MCF 10A (cell line): ENCODE results near the gene CDC42SE2. TPM values are rescaled to one million over a fixed set of nuclear protein-coding genes. Genes with fewer than 3 reads are reported as not detected.

ENCODE experiments used
- BruUV-seq: library from RNA; stranded (reverse); fragments of 400-500 nt; replicated peaks from 2 replicates; lab custom pipeline; 2021; lab: Mats Ljungman, UMichigan
- CTCF ChIA-PET: fragments of 300-600 bp; sonication (Branson Sonifier 250); formaldehyde crosslinking; extraction: SDS; loops from one replicate; lab custom pipeline; 2021; ENCODE audit warnings: antibody characterized with exemption, inconsistent platforms; lab: Yijun Ruan, JAX
- POLR2A ChIA-PET: fragments of 300-600, 350-650 bp; sonication (Branson Sonifier 250); formaldehyde crosslinking; extraction: SDS; loops from one replicate; lab custom pipeline; 2020; ENCODE audit warnings: antibody characterized with exemption, inconsistent platforms; lab: Yijun Ruan, JAX
- DNase-seq: peaks from one replicate; pipeline ENCODE4 v3.0.0-alpha.2; 2018; ENCODE audit not compliant: unreplicated experiment
- H3K27ac Mint-ChIP-seq: one replicate; pipeline ENCODE4 v1.8.0; 2022; ENCODE audit warnings: mild to moderate bottlenecking, low read depth, mixed read lengths; ENCODE audit not compliant: unreplicated experiment
- H3K27me3 Mint-ChIP-seq: one replicate; pipeline ENCODE4 v1.8.0; 2022; ENCODE audit warnings: mixed read lengths; ENCODE audit not compliant: insufficient read depth, unreplicated experiment
- H3K36me3 Mint-ChIP-seq: one replicate; pipeline ENCODE4 v1.8.0; 2022; ENCODE audit warnings: mild to moderate bottlenecking, moderate library complexity, mixed read lengths; ENCODE audit not compliant: insufficient read depth, unreplicated experiment
- H3K4me1 Mint-ChIP-seq: one replicate; pipeline ENCODE4 v1.8.0; 2022; ENCODE audit warnings: mixed read lengths; ENCODE audit not compliant: insufficient read depth, unreplicated experiment
- H3K4me3 Mint-ChIP-seq: one replicate; pipeline ENCODE4 v1.8.0; 2022; ENCODE audit warnings: mild to moderate bottlenecking, moderate library complexity, mixed read lengths; ENCODE audit not compliant: unreplicated experiment
- H3K9me3 Mint-ChIP-seq: one replicate; pipeline ENCODE4 v1.8.0; 2022; ENCODE audit warnings: mixed read lengths; ENCODE audit not compliant: unreplicated experiment
- CTCF ChIP-seq: fragments of 200-600 bp; IDR thresholded peaks from one replicate; pipeline ENCODE4 v1.8.0; 2022; ENCODE audit warnings: antibody characterized with exemption, mild to moderate bottlenecking; ENCODE audit not compliant: unreplicated experiment
- intact Hi-C: fragments of 100-400 bp; cut with micrococcal nuclease; formaldehyde crosslinking; loops from 2 replicates; pipeline ENCODE4 v1.14.1; 2022
- total RNA-seq: library from RNA; stranded (reverse); gene quantifications from 2 replicates; pipeline ENCODE4 v1.2.3, GENCODE V29; 2022

CDC42SE2 gene
- total RNA-seq, 1 experiment from 2014 or later, result 71.0 TPM

GRCh38 chr5:131363811-131364506 is 100.1 kb downstream of the CDC42SE2 start:
- CTCF ChIA-PET, result interaction anchor here (1.0 to 1.5 kb wide), 2 partner anchors 18 to 37 kb away, joined by 3 to 4 read pairs; no protein-coding TSS in a partner anchor
- POLR2A ChIA-PET, result interaction anchor here (0.6 to 0.7 kb wide), 2 partner anchors 12 to 240 kb away, joined by 3 read pairs; no protein-coding TSS in a partner anchor
- intact Hi-C loops, result no loop called here

GRCh38 chr5:131364507-131365050 is 100.7 kb downstream of the CDC42SE2 start:
- CTCF ChIA-PET, result interaction anchor here (0.7 to 1.5 kb wide), 2 partner anchors 14 to 17 kb away, joined by 3 to 4 read pairs; no protein-coding TSS in a partner anchor
- H3K36me3 Mint-ChIP-seq, result peaks cover 51% of the 10 kb centered on the region

More at GRCh38 chr5:131363811-131364506, 100.1 kb downstream of the CDC42SE2 start:
- Mint-ChIP-seq H3K4me1 (peaks cover 13% of the 10 kb centered on the region), H3K27me3 (no peaks in the 10 kb centered on the region), H3K9me3 (no peaks in the 10 kb centered on the region), H3K4me3 (no peak overlapping the region), H3K36me3 (peaks cover 56% of the 10 kb centered on the region), H3K27ac (peak overlapping the region; percentile 4)
- DNase-seq, result no peak
- BruUV-seq, result no TSS peak
- TF ChIP-seq CTCF, result no peak

GRCh38 chr5:131366428-131366827 is 102.6 kb downstream of the CDC42SE2 start:
- POLR2A ChIA-PET, result interaction anchor here (0.6 to 1.9 kb wide), 9 partner anchors 10 to 201 kb away, joined by 3 to 8 read pairs (median 4); partner anchors contain the start of gene HINT1
- CTCF ChIA-PET, result interaction anchor here (0.6 to 0.9 kb wide), 2 partner anchors 10 to 56 kb away, joined by 3 to 4 read pairs; no protein-coding TSS in a partner anchor
- intact Hi-C loops, result no loop called here
- Mint-ChIP-seq H3K4me1 (peaks cover 17% of the 10 kb centered on the region), H3K27me3 (no peaks in the 10 kb centered on the region), H3K36me3 (peaks cover 44% of the 10 kb centered on the region), H3K9me3 (no peaks in the 10 kb centered on the region), H3K4me3 (no peak overlapping the region), H3K27ac (peak overlapping the region; percentile 28)
- DNase-seq, result no peak
- BruUV-seq, result no TSS peak
- no peak for TF ChIP-seq CTCF

More at GRCh38 chr5:131364507-131365050, 100.7 kb downstream of the CDC42SE2 start:
- intact Hi-C loops, result no loop called here
- no peak for DNase-seq
- POLR2A ChIA-PET, result interaction anchor here (1.9 kb wide), 1 partner anchor 12 kb away, joined by 8 read pairs; no protein-coding TSS in a partner anchor
- Mint-ChIP-seq H3K27ac (peak overlapping the region; percentile 4), H3K4me1 (peaks cover 13% of the 10 kb centered on the region), H3K4me3 (no peak overlapping the region), H3K27me3 (no peaks in the 10 kb centered on the region), H3K9me3 (no peaks in the 10 kb centered on the region)
- BruUV-seq, result no TSS peak
- no peak for TF ChIP-seq CTCF
